Right lobe of liver (tissue), 4 donors: ENCODE results near the gene TRIO.

Source experiments
- CTCF ChIP-seq, 4 donors: fragments of 200-600 bp in 3 of 4; fragments of 450-650 bp in 1 of 4; IDR thresholded peaks; one replicate each; pipeline versions ENCODE4 v1.5.1 to v1.8.0; 2016 to 2022; ENCODE audit warnings: antibody characterized with exemption in 4 of 4, mild to moderate bottlenecking in 2 of 4
- POLR2A ChIP-seq: fragments of 450-650 bp; IDR thresholded peaks from one replicate; pipeline ENCODE4 v1.6.1; 2017; ENCODE audit warnings: antibody characterized with exemption, mild to moderate bottlenecking
- donor health status: DM: no; HTN: no; CAD: no.
- donor health status: DM: no; HTN: no; CAD: no.
- donor health status: DM: no; HTN: yes; CAD: no.

GRCh38 chr5:14297697-14298096 lies 154.6 kb downstream of the TRIO start:
- no peak for TF ChIP-seq CTCF (IDR thresholded peaks at IDR 0.05)
- no peak for TF ChIP-seq POLR2A
